Stimulated activated CD4-positive, alpha-beta T cell treated with anti-CD3 and anti-CD28 coated beads, Interleukin-4, amount 100 ng/mL, for 1 hour (primary cell): ENCODE measurements around the gene PRKCG.
"Not testable (repeated sequence)": the region's sequence is repeated elsewhere in the genome, so short reads cannot be mapped to it uniquely, and the experiment has no call there.

Experiments
- DNase-seq: peaks from one replicate; pipeline ENCODE4 v3.0.0-alpha.2; 2020

Gene PRKCG

DNA sequence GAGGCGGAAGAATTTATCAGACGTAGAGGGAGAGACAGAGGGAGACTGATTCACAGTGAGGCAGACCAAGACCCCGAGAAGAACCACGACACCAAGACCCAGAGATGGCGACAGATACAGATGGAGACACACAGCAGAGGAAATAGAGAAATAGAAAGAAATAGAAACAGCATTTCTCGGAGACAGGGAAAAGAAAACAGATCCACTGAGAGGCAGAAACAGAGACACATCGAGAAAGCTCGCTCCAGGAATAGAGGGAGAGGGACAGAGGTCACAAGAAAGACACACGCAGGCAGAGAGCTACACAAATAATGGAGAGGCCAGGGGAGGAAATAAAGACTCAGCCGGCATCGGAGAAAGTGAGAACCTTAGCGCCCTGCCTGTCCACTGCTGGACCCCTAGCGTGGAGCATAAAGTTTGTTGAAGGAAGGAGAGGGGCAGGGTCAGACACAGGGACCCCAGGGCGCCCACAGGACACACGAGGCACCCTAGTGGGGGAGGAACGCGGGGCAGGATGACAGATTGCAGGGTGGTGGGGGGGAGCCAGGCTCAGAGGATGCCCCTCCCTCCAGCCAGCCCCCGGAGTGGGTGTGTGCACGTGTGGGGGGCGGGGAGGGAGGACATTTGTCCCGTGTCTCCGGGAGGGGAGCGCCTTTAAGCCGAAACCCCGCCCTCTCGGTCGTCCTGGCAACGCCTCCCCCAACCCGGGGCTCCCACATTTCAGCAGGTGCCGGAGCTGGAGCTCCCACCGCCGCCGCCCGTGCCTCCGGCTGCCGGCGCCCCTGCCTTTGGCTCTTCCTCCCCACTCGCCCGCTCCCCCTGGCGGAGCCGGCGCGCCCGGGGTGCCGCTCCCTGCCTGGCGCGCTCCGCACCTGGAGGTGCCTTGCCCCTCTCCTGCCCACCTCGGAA is at the start of gene PRKCG:
Gene PRKCG (plus strand): TSS at position 716 of the 909 bp plus-strand sequence. CDS start 298 bp downstream, outside the sequence.
- DNase-seq = peak; percentile 54

DNA sequence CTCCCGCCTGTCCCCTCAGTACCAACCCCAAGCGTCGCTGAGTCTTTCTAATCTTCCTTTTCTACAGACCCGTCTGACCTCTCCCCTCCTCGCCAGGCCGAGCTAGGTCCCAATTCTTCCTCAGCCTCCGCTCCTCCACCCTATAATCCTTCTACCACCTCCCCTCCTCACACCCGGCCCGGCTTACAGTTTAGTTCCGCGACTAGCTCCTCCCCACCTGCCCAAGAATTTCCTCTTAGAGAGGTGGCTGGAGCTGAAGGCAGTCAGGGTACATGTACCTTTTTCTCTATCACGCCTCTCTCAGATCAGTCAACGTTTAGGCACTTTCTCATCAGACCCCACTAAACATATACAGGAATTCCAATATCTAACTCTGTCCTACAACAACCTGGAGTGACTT is 49.1 kb upstream of the PRKCG start:
- DNase-seq = not testable (repeated sequence)

DNA sequence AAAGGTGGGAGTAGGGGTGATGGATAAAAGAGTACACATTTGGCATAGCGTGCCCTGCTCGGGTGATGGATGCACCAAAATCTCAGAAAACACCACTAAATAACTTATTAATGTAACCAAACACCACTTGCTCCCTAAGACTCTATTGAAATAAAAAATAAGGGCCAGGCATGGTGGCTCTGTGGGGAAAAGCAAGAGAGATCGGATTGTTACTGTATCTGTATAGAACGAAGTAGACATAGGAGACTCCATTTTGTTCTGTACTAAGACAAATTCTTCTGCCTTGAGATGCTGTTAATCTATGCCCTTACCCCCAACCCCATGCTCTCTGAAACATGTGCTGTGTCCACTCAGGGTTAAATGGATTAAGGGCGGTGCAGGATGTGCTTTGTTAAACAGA is 43.6 kb upstream of the PRKCG start:
- DNase-seq = not testable (repeated sequence)

DNA sequence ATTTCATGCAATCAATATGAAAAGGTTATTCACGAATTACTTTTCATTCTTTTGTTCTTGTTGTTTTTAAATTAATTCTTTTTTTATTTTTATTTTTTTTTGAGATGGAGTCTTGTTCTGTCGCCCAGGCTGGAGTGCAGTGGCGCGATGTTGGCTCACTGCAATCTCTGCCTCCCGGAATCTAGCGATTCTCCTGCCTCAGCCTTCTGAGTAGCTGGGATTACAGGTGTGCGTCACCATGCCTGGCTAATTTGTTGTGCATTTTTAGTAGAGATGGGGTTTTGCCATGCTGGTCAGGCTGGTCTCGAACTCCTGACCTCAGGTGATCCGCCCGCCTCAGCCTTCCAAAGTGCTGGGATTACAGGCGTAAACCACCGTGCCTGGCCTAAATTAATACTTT is 41.8 kb upstream of the PRKCG start:
- DNase-seq = not testable (repeated sequence)

DNA sequence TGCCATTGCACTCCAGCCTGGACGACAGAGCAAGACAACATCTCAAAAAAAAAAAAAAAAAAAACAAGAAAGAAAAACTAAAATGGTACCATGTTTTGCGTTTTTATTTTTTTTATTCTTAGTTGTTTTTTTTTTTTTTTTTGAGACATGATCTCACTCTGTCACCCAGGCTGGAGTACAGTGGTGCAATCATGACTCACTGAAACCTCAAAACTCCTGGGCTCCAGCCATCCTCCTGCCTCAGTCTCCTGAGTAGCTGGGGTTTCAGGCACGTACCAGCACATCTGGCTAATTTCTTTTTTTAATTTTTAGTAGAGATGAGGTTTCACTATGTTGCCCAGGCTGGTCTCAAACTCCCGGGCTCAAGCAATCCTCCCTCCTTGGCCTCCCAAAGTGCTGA is 41.1 kb upstream of the PRKCG start:
- DNase-seq = not testable (repeated sequence)

DNA sequence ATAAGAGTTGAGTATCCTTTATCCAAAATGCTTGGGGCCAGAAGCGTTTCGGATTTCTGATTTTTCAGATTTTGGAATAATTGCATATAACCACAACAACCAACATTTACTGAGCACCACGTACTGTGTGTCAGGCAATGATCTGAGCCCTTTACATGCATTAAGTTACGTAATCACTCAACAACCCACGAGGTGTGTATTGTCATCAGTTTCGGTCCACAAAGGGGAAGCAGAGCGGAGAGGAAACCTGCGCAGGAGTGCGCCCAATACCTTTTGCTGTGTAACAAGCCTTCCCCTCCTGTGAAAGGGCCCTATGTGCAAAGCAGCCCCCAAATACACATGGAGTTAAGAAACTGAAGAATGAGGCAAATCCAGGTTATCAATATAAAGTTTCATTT is 37.1 kb upstream of the PRKCG start:
- DNase-seq = no peak

DNA sequence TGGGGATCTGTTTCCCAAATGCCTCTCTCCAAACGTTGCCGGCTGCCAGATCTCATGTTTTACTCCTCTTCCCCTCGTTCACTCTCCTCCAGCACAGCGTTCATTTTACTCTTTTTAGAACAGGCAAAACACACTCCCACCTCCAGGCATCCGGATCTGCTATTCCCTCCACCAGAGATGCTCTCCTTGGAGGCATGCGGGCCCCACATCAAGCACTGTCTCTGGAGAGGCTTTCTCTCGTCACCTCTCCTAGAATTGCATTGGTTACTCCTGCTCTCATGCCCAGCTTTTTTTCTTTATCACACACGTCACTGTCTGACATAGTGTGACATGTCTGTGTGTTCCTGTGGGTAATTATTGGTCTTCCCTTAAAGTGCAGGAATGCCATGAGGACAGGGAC is 34.4 kb upstream of the PRKCG start:
- DNase-seq = no peak

DNA sequence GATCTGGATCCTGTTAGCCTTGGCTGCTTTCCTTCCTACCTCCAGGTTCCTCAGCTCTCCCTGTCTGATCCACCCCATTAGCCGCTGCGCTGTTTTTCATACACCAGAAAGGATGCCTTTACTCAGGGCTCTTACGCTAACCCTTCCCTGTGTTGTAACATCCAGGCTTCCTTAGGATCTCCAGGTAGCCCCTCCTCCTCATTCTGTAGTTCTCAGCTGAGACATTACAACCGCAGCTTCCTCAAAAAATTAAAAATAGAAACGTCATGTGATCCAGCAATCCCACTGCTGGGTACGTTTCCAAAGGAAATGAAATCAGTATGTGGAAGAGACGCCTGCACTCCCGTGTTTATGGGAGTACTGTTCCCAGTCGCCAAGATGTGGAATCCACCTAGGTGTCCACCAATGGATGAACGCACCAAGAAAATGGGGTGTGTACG is 32.7 kb upstream of the PRKCG start:
- DNase-seq = no peak

DNA sequence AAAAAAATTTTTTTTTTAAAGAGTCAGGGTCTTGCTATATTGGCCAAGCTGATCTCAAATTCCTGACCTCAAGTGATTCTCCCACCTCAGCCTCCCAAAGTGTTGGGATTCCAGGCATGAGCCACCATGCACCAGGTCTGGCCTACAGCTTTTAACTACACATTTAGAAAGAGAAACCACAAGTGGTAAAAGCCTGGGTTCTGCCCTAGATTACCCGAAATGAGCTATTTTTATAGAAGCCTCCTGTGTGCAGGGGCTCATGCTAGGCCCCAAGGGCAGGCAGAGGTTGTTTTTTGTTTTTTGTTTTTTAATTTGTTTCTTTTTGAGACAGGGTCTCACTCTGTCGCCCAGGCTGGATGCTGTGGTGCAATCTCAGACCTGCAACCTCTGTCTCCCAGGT is 28.3 kb upstream of the PRKCG start:
- no peak for DNase-seq

DNA sequence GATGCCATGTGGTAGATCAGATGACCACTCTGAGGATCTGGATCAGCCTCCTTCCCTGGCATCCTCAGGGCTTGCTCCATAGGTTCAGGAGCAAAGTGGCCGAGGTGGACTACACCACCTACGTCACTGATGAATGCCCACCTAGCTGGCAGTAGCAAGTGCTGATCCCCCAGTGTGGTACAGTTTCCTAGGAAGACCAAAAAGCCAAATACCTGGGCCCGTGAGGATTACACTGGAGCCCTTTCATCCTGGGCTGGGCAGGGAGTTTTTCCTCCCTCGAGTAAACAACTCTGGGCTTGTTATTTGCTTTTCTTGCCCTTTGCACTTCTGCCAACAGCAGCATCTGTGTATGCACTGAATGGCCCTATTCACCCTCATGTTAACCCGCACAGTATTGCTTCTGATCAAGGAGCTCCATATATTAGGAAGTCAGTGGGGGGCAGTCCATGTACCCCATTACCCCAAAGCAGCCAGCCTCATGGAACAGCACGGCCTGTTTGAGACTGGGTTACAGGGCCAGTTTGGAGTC is 17.6 kb upstream of the PRKCG start:
- DNase-seq = no peak

DNA sequence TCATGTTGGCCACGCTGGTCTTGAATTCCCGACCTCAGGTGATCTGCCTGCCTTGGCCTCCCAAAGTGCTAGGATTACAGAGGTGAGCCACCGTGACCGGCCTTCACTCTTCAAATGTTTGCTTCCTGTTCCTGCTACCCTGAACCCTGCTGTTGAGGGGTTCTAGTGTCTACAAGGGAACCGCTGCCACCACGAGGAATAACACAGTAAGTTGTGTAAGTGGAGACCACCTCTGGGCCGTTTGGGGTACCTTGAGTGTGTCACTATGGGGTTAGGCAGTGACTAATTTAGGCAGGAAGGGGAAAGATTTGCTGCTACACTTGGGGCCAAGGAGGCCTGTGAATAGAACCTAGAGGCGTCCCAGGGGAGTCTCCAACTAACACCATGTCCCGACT is 16.5 kb upstream of the PRKCG start:
- DNase-seq = no peak

DNA sequence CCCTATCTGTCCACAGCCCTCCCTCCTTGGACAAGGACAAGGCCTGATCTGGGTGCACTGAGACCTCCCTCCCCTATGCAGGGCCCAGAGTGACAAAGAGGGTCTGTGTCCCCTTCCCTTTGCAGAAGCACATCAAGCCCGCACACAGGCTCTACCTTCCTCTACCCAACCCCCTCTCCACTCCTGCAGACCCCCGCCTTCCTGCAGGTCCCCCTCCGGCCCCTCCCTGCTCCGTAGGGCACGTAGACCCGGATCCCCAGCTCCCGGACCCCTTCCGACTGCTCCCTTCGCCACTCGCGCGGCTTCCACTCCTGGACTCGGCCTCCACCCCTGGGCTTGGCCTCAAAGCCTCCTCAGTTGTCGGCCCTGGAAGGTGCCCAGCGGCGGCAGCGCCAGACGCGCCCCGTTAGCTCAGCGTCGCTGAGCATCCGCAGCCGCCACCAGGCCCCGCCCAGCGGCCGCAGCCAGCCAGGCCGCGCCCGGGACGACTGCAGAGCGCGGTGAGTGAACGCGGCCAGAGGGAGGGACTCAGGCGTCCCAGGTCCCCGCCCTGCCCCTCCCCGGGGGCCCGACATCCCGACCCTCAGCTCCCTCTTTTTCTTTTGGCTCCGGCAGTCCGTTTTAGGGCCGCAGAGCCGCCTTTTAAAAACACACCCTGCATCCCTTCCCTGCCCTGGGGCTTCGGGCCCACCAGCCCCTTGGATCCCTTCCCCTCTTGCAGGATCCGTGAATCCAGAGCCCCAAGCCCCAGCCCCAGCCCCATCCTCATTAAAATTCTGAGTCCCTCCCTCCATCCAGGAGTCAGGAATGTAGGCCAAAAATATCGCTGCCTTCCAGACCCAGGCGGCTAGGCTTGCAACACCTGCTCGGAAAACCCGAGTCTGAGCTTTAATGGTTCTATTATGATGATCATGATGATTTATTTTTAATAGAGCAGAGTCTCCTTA is 15.8 kb upstream of the PRKCG start:
- peak; percentile 53 for DNase-seq

DNA sequence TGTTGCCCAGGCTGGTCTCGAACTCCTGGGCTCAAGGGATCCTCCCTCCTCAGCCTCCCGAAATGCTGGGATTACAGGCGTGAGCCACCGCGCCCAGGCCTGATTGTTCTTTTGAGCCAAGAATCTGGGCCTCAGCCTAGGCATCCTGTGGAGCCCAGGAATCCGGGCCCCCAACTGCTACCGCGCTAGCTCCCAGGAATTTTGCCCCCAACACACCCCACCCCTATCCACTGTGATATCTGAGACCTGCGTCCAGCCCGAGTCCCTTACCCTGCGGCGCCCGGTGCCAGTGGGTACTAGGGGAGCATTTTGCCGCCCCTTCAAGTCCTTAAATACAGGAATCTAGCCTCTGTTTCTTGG is 15.2 kb upstream of the PRKCG start:
- DNase-seq = no peak

DNA sequence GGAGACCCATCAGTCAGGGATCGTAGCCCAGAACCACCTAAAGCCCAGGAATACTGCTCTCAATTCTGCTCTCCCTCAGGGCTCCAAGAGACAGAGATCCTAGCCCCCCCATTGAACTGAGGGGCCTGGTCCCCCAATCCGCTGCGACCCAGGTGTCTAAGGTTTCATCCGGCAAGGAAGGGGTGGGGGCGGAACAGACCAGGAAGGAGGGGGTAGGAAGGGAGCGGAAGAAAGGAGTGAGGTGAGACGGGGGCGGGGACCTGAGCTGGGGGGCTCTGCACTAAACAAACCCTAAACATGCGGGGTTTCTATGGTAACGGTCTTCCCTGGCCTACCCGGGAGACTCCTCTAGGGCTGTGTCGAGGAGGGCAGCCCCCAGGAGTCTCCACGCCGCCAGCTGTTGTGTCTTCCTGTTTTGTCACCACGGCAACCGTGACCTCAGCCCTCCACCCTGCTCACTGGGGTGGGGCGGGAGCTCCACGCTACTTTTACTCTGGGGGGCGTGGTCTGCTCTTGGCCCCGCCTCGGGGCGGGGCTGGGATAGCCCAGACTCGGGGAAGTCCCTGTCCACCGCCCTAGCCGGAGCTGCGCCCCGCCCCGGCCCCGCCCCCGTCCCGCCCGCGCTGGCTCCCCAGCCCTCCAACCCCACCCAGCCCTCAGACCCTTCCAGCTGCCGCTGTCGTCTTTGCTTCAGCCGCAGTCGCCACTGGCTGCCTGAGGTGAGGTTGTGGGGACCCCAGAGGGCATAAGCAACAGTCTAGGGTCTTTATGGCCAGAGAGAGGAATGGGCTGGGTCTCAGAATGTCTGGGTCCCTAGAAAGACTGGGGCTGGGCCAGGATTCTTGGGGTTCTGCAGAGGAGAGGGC is 14.5 kb upstream of the PRKCG start, which contains the start of gene MYADM:
Gene MYADM (plus strand): TSS at position 659 of the 866 bp plus-strand sequence. CDS start 5,647 bp downstream, outside the sequence.
- DNase-seq = peak; percentile 98

DNA sequence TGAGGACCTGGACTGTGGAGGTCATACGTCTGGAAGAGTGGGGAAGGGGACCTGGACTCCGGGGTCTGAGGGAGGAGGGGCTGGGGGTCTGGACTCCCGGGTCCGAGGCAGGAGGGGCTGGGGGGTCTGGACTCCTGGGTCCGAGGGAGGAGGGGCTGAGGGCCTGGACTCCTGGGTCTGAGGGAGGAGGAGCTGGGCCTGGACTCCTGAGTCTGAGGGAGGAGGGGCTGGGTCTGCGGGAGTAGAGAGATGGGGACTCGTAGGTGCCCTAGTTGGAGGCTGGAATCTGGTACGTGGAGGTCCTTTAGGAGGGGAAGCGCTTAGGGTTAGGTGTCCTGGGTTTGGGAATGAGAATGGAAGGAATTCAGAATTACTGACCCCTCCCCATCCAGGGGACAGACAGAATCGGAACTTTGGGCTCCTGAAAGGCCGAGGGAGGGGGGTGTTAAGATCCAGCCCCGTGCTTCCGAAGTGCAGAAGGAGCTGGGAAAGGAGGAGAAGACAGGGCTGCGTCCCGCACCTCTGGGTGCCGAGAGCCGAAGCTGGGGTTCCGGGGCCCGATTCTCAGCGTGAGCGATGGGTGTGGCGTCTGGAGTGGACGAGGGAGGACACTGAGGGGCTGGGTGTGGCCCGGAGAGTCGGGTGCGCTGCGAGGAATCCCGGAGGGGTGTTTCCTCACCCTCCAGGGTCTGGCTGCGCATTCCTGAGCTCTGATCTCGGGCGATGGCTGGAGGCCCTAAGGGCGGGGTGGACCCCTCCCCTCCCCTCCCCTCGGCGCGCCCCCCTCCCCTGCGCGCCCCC is 13.7 kb upstream of the PRKCG start:
- DNase-seq = peak; percentile 30

DNA sequence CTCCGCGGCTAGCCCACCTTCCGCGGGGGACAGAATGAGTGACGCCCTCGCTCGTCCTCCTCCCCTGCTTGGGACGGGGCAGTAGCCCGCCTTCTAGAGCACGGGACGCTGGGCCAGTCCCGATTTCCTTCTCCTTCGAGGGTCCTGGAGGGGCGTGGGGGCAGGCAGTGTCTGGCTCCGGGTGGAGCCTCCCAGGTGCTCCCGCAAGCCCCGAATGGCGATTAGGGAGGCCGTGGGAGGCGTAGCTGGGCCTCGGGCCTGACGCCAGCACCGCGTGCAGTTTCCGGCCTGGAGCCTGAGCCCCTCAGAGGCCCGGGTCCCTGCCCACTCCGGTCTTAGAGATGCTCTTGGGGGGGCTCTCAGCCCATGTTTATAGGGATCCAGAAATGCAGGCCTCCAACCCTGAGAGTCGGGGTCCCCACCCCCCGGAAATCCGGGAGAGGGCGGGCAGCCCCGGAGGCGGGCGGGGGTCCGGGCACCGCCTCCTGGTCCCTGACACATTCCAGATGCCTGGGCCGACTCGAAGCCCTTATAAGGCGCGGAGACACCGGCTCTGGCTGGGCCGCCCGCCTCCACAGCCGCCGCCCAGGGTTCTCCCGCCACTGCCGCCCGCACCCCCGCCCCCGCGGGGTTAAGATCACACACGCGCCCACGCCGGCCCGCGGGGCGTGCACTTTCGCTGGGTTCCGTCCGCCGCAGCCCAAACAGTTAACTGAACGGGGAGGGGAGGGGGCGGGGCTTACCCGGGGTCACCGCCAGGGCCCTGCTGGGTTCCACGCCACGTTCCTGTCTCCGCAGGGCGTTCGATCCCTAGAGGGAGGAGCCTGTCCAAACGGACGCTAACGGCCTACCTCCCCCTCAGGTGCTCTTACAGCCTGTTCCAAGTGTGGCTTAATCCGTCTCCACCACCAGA is 12.8 kb upstream of the PRKCG start:
- DNase-seq = peak; percentile 74

DNA sequence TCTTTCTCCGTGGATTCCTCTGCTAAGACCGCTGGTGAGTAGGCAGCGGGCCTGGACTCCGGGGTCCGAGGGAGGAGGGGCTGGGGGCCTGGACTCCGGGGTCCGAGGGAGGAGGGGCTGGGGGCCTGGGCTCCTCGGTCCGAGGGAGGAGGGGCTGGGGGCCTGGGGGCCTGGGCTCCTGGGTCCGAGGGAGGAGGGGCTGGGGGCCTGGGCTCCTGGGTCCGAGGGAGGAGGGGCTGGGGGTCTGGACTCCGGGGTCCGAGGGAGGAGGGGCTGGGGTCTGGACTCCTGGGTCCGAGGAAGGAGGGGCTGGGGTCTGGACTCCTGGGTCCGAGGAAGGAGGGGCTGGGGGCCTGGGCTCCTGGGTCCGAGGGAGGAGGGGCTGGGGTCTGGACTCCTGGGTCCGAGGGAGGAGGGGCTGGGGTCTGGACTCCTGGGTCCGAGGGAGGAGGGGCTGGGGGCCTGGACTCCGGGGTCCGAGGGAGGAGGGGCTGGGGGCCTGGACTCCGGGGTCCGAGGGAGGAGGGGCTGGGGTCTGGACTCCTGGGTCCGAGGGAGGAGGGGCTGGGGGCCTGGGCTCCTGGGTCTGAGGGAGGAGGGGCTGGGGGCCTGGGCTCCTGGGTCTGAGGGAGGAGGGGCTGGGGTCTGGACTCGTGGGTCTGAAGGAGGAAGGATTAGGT is 12.1 kb upstream of the PRKCG start:
- not testable (repeated sequence) for DNase-seq

DNA sequence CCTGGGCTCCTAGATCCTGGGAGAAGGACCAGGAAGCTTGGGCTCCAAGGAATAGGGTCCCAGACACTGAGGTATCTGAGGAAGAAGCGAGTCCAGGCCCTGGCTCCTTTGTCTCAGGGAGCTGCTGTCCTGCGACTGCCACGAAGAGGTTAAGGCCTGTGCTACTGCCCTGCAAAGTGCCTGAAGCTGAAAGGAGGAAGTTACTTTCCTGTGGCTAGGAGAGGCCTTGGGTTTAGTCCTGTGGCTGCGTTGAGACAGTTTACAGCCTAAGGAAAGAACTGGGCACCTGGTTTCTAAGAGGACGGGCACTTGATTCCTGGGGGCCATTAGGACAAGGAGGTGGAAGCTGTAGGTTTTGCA is 11.5 kb upstream of the PRKCG start:
- no peak for DNase-seq

DNA sequence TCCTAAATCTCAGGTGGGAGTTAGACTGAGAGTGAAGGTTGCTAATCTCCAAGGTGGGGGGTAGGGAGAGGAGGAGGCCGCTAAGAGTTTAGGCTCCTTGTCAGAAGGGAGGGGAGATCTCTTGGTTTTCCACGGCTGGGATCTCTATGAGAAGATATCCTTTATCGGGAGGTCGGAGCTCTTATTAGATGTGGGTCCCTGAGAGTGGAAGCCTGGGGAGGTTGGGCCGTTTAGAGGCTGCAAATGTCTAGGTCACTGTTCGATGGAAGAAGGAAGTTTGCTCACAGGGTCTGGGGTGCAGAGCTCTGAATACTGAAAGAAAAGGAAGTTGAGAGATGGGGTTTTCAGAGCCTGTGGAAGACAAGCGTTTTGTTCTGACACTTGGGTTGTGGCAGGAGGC is 10.5 kb upstream of the PRKCG start:
- no peak for DNase-seq

DNA sequence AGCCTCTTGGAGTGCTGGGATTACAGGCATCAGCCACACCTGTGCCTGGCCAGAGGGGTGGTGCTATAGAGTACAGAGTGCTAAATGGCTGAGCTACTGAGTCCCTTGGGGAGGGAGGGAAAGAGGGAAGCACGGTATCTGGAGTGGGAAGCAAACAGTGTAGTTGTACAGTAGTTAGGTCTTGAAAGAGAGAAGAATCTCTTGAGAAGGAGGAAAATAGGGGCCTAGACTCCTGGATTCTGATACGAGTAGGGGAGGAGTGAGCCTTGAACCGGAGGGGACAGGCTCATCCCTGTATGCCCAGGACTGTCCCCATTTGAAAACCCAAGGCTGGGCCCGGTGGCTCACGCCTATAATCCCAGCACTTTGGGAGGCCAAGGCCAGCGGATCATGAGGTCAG is 9.2 kb upstream of the PRKCG start:
- no peak for DNase-seq
